ENCODE results near the gene SIRPB2.

Gene SIRPB2

GRCh38 chr20:1437235-1437904, 53.9 kb downstream of the SIRPB2 start:
- peak; percentile 71 for DNase-seq

GRCh38 chr20:1436263-1436662, 55.0 kb downstream of the SIRPB2 start:
- no peak for DNase-seq

GRCh38 chr20:1435337-1435699, 55.9 kb downstream of the SIRPB2 start:
- no peak for DNase-seq

DNA sequence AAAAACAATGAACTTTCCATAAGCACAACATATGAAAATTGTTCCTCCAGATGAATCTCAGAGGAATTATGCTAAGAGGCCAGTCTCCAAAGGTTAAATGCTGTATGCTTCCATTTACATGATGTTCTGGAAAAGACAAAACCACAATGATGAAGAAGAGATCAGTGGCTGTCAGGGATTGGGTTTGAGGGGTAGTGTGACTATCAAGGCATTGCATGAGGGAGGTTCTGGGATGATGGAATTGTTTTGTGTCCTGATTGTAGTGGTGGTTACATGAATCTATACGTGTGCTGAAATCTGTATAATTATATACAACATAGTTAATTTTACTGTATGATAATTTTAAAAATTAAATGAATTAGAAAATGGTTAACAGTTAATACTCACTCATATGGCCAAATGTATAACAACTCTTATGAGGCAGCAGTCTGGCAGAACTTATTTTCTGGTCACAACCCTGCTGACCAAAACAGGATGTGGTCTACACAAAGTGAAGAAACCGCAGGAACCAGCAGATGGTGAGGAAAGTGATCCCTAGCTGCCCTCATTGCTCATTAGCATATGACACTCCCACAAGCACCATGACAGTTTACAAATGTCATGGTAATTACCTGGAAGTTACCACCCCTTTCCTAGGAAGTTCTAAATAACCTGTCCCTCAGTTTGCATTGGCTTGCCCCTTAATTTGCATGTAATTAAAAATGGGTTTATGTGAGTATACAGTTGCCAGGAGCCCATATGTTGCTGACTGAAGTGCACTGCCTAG, 56.5 kb downstream of the SIRPB2 start:
- DNase-seq = peak; percentile 64

DNA sequence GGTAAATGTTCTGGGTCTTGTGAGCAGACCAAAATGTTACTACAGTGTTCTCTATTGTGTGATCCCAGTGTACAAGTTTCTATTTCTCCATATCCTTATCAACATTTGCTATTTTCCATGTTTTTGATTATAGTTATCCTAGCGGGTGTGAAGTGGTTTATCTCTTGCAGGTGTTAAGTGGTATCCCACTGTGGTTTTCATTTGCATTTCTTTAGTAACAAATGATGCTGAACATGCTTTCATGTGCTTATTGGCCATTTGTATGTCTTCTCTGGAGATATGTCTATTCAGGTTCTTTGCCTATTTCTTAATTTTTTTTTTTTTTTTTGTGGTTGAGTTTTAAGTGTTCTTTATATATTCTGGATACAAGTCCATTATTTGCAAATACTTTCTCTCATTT, 60.1 kb downstream of the SIRPB2 start:
- no peak for DNase-seq

- peak; percentile 47 for DNase-seq
Measured at GRCh38 chr20:1430004-1430451, 61.2 kb downstream of the SIRPB2 start.

DNA sequence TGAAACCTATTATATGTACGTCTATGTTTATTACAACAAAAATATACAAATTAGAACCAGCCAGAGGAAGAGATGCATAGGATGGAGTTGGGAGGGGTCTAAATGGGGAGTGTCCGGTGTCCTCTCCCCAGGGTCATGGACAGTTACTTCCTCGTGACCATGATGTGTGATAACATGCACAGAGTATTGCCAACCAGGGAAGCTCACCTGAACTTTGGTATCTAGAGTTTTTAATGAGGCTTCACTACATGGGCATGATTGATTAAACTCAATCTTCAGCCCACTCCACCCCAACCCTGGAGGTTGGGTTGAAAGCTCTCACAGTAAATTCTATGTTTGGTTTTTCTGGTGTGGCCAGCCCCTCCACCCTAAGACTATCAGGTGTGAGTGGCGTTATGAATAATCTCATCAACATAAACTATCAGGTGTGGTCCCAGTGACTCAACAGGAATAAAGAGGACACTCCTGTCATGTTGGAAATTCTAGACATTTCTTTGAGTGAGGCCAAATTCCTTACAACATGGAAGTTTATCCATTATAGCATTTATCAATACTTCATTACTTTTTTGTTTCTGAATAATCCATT, 62.0 kb downstream of the SIRPB2 start:
- no peak for DNase-seq

DNA sequence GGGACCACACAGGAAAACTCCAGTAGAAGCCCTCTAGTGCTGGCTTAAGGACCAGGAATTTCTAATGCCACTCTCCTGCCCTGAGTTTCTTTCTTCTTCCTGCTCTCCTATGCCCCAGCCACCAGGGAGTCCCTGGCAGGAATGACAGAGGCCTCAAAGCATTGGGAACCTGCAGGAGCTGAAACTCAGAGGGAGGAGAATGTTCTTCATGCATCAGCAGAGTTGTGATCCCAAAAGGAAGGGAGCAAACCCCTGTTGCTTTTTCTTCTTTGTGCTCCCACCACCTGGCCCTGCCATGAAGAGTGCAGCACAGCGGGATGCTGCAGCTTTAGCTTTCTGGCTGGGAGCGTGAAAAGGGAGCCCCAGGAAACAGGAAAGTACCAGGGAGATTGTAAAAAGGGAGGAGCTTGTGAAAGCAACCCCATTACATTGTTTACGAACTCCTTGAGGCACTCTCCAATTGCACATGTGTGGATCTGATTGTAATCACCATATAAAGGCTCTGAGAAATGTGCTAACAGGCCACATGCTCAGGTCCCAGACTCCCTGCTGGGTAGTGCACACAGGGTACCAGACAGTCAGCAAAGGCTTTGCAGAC, 63.7 kb downstream of the SIRPB2 start:
- DNase-seq = no peak

- DNase-seq = no peak
Measured at GRCh38 chr20:1426231-1426849, 64.9 kb downstream of the SIRPB2 start.
